HG03135 (cell line): ENCODE measurements around the gene STAC2.

ENCODE experiments used
- ATAC-seq: cut with Tn5 transposase; IDR thresholded peaks from one replicate; pipeline ENCODE4 v1.9.1; 2021; ENCODE audit warnings: mild to moderate bottlenecking, moderate library complexity; ENCODE audit not compliant: unreplicated experiment

The STAC2 gene

DNA sequence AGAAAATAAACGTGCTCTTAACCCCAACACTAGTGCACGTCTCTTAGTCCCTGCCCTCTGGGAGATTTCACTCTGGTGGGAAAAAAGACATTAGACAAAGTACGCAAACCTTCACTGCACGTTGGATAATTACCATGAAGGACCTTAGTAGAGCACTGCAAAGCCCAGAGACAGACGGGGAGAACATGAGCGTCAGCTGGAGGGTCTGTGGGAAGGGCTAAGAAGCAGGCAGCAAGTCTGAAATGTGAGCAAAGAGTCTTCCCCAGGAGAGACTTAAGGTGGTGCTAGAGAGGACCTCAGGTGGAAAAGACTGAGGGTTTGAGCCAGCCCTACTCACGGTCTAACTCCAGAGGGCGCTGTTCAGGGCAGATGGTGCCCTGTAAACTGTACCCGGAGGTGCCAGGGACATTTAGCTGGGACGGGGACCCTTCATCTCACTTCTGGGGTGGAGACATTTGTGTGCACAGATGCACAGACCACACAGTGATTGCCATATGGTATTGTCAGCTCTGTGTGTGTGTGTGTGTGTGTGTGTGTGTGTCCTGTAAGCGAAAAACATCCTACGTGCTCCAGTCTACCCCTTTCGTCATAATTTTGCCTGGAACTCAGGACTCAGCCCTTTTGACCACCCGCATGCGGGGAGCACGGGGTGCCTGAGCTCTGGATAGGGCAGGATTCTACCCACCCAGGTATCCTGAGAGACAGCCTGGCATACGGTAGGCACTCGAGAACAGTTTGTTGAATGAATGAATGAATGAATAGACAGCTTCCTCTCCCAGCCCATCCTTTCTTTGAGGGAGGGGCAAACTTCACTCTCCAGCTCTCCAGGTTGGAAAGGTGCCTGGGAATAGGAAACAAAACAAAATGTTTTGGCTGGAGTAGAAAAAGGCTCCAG is 10.1 kb upstream of the STAC2 start:
- no peak for ATAC-seq

DNA sequence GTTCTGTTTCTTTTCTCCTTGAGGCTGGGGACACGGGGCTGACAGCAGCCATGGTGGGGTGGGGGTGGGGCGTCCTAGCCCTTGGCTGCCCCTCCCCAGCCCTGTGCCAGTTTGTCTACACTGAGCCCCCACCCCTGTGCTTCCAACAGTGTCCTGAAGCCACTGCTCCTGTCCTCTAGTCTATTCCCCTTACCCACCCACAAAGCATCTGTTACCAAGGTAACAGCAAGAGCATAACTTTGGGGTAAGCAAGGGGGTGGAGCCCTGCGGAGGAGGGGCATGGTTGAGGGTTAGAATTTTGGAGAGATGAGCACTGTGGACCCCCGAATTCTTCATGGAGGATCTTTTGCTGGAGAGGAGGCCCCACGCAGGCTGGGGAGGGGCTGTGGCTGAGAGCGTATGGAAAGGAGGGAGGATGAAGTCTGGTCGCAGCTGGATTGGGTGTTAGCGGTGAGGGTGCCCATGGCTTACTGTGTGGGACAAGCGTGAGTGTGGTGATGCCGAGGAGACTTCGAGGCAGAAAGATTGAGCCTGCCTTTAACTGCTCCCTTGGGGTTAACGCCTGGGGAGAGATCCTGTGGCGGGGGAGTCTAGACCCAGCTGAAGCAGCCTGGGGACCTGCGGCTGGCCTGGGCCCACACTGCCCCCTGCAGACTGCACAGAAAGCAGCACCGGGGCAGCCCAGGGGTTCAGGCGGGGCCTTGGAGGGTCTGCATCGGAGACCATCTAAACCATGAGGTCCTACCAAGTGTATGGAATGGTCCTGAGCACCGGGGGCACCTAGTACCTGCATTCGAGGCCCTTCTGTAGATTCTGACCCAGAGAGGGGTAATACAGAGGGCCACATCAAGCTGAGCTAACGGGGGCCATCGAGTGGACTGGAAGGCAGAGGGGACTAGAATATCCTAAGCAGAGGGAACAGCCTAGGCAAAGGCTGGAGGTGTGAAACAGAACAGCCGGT is 6.1 kb upstream of the STAC2 start:
- ATAC-seq, result no peak

DNA sequence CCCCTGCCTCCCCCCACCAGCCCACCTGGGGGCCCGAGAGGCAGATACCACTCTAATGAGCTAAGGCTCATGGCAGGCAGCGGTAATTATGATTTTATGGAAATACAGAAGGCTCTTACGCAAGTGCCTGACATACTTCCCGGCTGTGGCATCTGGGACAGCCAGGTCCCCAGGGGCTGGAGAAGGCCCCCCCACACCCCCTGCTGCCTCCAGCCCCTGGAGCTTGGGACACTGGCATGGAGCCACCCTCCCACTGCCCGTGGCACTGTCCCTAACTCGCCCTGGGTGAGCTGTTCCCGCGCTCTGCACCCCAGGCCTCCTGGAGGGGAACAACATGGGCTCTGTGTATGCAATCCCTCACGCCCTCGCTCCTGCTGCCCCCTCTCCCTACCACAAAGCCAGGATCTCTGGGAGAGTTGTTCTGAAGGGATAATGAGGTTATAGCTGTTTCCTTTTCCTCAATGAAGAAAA is 5.4 kb upstream of the STAC2 start:
- ATAC-seq, result no peak

DNA sequence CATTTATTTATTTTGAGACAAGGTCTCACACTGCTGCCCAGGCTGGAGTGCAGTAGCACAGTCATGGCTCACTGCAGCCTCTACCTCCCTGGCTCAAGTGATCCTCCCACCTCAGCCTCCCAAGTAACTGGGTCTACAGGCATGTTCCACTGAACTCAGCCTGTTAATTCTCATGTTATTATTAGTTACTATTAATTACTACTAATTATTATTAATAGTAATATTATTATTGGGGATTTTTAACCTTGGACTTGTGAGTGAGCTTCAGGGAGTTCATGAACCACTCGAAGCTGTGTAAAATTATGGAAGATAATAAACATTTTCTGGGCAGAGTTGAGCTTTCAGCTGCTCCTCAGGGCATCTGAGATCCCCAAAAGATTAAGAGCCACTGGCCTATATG is 4.6 kb upstream of the STAC2 start:
- ATAC-seq, result no peak

DNA sequence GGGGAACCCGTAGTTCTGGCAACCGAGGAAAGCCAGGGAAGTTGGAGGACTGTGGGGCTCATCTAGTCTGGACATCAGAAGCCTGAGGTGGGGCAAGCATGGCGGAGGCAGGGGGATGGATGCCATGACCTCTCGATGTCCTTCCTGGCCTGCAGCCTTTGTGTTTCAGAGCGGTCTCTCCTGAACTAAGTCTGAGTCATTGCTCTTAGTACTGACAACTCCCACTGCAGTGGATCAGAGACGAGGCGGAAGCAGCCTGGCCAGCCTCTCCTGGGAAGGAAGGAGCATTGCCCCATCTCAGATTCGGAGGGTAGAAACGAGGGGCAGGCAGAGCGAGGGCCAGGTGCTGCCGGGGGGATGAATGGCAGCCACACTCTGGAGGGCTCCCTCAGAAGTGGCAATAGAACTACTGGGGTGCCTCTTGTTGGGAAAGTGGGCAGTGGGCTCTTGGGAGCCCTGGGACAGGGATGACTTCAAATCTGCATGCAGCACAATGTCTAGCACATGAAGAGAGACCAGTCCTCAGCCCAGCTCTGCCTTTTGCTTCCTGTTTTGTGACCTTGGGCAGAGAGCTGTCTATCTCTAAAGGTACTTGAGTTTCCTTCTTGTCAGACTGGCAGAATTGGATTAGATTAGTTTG is 3.6 kb upstream of the STAC2 start:
- no peak for ATAC-seq

DNA sequence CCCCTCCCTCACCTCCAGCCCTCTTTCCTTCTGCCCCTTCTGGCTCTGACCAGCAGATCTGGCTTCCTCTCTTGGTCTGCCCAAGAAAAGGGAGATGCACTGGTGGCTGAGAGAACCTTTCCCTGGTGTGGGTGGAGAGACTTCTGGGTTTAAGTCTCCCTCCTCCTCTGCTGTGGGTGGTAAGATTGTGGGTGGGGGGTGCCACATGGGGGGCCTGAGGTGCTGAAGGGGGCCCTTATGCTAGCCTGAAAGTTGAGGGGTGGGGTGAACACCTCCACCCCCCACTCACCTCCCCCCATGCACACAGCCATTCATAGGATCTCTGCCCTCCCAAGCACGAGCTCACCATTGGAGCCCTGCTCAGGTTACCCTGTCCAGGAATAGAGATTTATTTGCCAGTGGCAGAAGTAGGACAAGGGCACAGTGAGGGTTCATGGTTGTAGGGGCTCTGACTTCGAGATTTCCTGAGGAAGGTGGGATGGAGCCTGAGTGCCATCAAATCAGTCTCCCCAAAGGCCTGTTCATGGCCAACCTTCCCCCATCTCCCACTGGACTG is 1.7 kb upstream of the STAC2 start:
- ATAC-seq, result no peak

DNA sequence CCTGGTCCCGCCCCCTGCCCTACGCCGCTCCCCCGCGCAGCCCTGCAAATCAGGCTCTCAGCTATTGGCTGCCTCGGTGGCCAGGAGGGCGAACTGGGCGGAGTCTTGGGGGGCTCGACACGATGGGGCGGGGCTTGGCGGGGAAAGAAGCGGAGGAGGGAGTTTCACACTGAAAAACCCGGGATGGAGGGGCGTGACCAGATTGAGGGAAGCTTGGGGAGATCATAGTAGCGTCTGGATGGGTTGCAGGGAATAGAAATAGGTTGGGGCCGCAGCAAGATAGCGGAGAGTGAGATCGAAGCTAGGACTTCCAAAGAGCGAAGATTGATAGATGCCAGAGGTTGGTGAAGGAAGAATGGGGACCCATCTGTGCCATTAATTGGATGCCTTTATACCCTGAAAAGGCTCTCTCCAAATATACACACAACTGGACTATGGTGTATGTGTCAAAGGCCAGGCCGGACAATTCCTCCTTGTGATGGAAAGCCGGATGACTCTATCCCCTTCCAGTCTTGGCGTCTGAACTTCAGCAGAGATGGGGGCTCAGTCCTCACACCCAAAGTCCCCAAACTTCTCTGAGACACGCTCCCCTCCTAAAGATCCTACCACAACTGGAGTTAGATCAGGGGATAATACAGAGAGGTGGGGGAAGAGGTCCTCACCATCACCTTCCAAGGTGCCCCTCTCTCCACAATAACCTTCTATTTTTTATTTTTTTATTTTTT is 376 bp upstream of the STAC2 start:
- ATAC-seq, result no peak

DNA sequence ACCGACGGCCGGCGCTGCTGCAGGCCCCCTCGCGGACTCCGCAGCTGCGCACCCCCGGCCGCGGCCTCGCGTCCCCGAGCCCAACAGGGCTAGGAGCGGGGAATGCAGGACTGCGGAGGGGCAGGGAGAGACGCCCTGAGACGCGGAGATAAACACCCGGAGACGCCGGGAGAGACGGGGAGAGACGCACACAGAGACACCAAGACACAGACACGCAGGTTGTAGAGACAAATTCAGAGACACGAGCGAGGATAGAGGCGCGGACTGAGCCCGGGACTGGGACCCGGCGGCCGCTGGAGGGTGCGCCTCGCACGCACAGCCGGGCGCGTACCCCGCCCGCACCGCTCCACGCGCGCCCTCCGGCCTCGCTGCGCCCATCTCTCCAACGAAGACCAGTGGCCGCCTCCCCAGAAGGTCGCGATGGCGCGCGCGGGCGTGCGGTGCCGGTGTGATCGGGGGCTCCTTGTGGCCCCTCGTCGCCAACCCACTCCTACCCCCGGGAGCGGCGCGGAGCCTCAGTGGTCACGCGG is 902 bp downstream of the STAC2 start:
- ATAC-seq, result no peak

DNA sequence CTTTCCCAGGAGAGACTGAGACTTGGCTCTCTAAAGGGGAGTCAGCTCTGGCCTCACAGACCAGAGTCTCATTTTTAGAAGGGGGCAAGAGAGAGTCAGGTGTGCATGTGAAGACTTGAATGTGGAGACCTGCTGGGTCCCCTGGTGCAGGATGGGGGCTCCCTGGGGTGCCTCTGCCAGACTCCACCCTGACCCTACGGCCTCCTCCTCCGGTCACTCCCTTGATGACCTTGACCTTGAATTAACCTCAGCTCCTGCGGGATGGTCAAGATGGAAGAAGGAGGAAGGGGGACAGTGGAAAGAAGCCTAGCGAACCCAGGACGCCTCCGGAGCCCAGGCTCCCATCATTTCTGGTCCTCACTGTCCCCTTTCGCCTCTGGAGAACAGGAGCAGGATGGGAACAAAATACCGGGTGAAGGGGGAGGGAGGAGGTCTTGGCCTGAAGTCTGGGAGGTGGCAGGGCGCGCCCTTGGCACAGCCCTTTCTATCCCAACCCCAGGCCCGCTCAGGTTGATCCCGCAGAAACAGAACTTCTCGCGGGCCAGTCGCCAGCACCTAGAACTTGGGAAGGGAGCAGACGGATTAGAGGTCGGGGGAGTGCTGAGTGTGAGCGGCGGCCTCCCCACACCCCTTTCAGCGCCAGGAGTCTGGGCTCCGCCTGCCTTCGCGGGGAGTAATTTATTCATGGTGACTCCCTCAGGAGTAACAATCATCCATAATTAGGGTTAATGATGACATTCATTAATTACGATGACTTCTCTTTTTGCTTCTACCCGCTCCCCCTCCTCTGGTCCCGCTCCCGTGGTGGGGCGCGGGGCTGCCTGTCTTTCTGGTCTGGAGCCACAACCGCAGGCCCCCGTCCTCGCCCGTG is 1.6 kb downstream of the STAC2 start:
- no peak for ATAC-seq

DNA sequence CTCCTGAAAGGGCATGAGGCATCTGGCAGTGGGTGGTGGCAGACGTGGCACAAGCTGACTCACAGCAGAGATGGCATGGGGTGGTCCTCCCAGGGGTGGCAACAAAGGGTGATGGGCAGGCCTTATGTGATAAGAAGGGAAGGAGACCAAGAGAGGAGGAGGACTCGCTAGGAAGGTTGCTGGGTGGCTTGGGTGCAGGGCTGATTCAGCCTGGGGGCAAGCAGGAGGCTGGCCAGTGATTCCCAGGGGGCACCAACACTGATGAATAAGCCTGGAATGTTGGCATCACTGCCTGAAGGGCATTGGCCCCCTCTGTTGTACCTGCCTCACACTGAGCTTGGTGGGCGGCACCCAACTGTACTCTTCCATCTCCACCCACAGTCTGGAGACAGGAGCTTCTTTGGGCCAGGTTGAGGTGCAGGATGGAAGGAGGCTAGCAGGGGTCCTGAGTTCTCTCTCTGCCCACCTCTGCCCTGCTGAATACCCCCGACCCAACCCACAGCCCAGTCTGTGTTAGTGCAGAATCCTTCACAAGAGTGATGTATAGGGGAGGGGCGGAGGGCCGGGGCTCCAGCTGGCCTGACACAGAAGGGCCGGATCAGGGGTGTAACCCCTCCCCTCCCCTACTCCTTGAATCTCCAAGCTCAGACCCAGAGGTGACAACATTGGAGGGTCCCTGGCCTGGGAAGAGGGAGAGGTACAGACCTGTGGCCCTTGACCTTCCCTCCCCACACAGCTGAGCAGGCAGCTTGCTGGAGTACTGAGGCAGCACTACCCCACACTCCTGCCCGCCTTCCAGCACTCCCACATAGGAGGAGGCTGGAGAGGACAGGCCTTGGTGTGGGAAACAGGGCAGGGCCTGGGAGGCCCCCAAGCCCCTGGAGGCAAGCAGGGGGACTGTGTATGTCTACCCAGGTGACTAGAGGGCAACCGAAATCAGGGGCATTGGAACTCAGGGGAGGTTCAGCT is 2.6 kb downstream of the STAC2 start:
- no peak for ATAC-seq

DNA sequence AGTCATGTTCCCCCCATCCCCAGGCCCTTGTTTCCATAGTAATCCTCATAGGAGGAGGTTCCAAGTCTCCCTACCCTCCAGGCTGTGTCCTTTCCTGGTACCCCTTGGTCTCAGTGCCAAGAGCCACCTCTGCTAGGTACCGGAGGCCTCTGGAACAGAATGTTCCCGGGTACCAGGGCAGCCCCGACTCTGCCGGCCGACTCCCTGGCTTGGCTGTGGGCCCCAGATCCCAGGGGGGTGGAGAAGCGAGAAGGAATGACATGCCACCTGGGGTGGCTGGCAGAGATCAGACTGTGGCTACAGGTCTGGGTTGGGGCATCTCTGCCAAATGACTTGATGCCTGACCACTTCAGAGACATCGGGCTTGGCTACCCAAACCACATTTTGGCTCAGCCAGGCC is 3.6 kb downstream of the STAC2 start:
- no peak for ATAC-seq

DNA sequence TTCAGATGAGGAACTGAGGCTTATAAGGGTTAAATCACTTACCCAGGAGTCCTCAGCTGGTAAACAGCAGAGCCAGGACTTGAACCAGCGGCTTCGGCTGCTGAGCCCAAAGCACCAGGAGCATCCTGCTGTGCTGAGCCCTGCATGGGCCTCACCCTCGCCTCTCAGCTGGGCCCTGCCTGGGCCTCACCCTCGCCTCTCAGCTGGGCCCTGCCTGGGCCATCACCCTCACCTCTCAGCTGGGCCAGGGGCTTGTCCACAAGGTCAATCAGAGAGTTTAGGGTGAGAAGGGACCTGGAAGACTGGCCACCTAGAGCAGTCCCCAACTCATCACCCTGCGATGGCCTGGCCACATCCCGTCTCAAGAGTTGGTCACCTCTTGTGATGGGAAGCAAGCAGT is 4.2 kb downstream of the STAC2 start:
- ATAC-seq, result no peak

DNA sequence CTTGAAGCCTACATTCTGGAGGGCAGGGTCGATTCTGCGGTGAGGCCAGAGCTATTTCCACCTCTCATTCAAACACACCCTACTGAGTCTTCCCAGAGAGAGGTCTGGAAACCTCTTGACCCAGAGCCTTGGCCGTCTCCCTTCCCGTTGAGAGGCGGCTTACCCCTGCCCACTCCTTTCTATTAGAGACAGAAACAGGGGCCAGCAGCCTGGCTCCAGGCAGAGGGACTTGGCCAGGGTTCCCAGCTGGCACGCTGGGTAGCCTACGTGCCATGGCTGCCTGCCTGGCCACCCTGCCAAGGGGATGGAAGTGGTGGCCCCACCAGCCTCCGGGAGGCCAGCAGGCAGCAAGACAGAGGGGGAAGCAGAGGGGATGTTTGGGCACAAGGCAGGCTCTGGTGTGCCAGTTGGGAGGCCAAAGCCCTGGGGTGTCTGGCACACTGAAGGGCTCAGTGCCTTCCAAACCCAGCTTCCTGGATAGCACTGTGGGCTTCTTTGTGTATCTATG is 6.0 kb downstream of the STAC2 start:
- ATAC-seq, result no peak

DNA sequence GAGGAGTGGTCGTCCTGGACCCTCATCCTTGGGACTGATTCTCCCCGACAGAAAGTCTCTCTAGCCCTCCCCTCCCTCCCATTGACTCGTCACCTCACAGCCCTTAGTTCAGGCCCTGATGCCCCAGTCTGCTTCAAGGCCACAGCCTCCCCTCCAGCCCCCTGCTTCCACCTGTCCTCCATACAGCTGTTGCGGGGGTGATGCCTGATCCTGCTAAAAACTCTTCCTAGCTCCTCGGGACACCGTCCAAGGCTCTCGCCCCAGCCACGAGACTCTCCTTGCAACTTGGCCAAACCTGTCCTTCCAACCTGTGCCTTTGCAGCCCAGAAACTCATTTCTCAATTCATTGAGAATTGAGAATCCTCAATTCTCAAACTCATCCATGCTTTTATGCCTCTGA is 6.8 kb downstream of the STAC2 start:
- no peak for ATAC-seq

DNA sequence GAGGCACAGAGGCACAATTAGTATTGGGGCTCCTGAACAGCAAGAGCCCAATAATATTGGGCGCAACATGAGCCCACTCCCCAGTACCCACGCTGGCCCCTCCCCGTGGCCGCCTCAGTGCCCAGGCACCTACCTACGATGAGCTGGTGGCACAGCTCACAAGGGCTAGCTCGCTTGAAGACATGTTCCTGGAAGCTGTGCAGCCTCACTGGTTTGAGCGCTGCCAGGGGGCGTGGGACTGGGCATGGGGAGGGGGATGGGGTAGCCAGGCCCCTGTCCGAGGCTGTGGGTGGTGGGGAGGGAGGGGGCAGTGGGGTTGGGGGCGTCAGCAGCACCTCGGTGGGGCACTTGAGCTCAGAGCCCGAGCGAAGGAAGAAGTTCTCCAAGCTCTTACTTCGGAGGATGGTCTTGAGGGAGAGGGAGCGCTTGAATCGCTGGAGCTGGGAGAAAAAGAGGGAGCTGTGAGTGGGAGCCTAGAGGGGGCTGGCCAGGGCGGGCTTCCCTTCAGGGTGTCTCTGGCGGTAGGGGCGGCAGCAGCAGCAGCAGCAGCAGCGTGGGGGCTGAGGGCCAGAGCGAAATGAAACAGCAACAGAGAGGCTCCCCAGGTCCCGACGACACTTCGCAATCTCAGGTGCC is 7.9 kb downstream of the STAC2 start:
- no peak for ATAC-seq

DNA sequence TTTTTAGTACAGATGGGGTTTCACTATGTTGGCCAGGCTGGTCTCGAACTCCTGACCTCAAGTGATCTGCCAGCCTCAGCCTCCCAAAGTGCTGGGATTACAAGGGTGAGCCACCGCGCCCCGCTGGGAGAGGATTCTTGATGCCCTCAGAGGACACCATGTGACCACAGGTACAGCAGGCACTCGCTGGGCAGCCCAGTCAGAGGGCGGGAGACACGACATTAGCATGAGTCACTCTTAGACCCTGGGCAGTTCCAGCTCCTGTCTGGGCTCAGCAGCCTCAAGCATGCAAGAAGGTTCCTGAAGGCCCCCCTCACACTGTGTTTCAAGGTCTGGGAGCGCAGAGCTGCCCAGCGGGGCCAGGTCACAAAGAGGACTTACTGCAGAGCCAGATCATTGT is 11.9 kb downstream of the STAC2 start:
- ATAC-seq, result no peak

DNA sequence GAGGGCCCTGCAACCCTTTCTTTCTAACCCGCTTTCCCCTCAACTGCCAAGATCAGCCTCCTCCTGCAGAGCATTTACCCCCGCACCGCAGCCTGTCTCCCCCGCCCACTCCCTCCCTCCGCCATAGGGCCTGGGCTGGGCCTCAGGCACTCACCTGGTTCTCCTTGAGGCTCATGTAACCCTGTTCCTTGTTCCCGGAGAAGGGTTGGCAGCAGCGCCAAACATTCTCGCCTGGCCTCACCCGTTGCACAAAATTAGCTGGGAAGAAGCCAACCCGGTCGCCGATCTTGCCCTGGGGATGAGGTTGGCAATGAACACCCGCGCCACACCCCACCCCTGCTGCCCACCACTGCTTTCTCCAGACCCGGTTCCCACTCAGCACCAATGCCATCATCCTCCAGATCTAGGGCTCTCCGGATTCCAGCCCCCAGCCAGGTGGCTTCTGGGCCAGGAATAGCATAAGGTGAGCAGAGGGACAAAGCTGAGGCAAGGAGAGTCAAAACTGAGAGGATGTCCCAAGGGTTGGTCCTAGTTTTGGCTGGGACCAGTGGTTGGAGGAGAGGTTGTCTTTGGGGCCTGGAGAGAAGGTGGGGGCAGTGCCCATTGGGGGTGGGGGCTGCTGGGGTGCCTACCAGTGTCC is 12.8 kb downstream of the STAC2 start:
- ATAC-seq, result no peak
